PFSK-1 (cell line): ENCODE measurements around the gene CUTA.

ENCODE experiments used
- POLR2AphosphoS5 ChIP-seq: IDR thresholded peaks from 2 replicates; pipeline ENCODE4 v1.6.1; 2012; ENCODE audit warnings: low read depth, mild to moderate bottlenecking, control low read depth, low read length, moderate library complexity
- SIN3A ChIP-seq: IDR thresholded peaks from 2 replicates; pipeline ENCODE4 v1.6.1; 2012; ENCODE audit warnings: mild to moderate bottlenecking, low read length, moderate library complexity, borderline replicate concordance; ENCODE audit not compliant: insufficient read depth
- TAF1 ChIP-seq: IDR thresholded peaks from 2 replicates; pipeline ENCODE4 v1.6.1; 2012; ENCODE audit warnings: low read length, control low read depth, borderline replicate concordance; ENCODE audit not compliant: insufficient read depth
- TF ChIP-seq, protein P1 (sequence below), 2 experiments: IDR thresholded peaks; 2 replicates each; pipeline versions ENCODE4 v1.6.1 to v1.8.0; 2011 to 2012; ENCODE audit warnings: low read depth in 2 of 2, low read length in 2 of 2, control low read depth in 1 of 2, inconsistent platforms in 1 of 2, mild to moderate bottlenecking in 1 of 2, moderate library complexity in 1 of 2; ENCODE audit not compliant: insufficient read depth in 1 of 2

DNA sequence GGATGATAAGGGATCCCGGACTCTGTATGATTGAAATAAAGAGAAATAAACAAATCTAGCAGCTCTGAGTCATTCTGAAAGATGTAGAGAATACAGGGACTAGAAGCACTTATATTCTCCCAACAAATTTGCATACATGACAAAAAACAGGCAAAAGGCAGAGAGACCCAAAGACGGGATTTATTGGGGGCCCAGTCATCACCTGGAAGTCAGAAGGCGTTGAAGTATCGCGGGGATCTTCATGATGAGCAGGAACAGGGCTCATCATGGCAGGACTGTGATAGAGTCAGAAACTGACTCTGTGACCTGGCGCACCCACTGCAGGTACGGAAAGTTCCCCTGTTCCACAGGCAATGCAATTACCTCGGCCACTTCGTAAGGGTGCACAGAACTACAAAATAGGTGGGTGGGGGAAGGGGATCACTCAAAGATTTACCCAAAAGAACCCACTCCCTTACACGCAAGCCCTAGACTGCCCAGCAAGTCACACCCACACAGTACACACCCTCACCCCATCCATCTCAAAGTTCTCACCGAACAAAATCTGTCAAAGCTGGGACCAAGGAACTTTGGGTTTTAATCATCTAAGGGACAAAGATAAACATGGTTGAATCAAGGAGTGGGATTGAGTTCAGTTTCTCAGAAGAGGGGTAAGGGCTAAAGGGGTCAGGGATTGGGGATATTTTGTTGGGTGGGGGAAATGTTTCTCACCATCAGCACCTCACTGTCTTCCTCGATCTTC lies 1.4 kb downstream of the CUTA start:
- TF ChIP-seq POLR2AphosphoS5 (peak; percentile 27; the same call in 1 of the 2 replicates), SIN3A (no peak), TAF1 (no peak)
- TF ChIP-seq, protein P1, sequence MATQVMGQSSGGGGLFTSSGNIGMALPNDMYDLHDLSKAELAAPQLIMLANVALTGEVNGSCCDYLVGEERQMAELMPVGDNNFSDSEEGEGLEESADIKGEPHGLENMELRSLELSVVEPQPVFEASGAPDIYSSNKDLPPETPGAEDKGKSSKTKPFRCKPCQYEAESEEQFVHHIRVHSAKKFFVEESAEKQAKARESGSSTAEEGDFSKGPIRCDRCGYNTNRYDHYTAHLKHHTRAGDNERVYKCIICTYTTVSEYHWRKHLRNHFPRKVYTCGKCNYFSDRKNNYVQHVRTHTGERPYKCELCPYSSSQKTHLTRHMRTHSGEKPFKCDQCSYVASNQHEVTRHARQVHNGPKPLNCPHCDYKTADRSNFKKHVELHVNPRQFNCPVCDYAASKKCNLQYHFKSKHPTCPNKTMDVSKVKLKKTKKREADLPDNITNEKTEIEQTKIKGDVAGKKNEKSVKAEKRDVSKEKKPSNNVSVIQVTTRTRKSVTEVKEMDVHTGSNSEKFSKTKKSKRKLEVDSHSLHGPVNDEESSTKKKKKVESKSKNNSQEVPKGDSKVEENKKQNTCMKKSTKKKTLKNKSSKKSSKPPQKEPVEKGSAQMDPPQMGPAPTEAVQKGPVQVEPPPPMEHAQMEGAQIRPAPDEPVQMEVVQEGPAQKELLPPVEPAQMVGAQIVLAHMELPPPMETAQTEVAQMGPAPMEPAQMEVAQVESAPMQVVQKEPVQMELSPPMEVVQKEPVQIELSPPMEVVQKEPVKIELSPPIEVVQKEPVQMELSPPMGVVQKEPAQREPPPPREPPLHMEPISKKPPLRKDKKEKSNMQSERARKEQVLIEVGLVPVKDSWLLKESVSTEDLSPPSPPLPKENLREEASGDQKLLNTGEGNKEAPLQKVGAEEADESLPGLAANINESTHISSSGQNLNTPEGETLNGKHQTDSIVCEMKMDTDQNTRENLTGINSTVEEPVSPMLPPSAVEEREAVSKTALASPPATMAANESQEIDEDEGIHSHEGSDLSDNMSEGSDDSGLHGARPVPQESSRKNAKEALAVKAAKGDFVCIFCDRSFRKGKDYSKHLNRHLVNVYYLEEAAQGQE (IDR thresholded peaks at IDR 0.05; ENCODE audit: insufficient read depth in 1 of 2, low read depth in 2 of 2, low read length in 2 of 2), result no peak
